SU-DHL-6 (cell line): ENCODE measurements around the gene KHDC3L.

Experiments
- H2AFZ ChIP-seq: fragments of 200-600 bp; sonication (generic); 2 replicates; pipeline ENCODE4 v1.6.1; 2014; ENCODE audit warnings: low read depth, mild to moderate bottlenecking, moderate library complexity, mixed read lengths, antibody characterized with exemption, low read length; ENCODE audit not compliant: severe bottlenecking
- H3F3A ChIP-seq: fragments of 200-600 bp; shearing (Covaris generic); 2 replicates; pipeline ENCODE4 v1.6.0; 2016; ENCODE audit warnings: antibody characterized with exemption, mild to moderate bottlenecking; ENCODE audit not compliant: insufficient read depth
- H3K27ac ChIP-seq: fragments of 200-600 bp; sonication (generic); 2 replicates; pipeline ENCODE4 v1.5.1; 2016; ENCODE audit warnings: low read depth, mild to moderate bottlenecking, low read length, moderate library complexity, mixed read lengths
- H3K27me3 ChIP-seq: fragments of 200-600 bp; sonication (generic), shearing (Covaris generic); 2 replicates; pipeline ENCODE4 v1.6.0; 2014; ENCODE audit warnings: mild to moderate bottlenecking, low read length
- H3K36me3 ChIP-seq: fragments of 200-600 bp; sonication (generic); 2 replicates; pipeline ENCODE4 v1.6.1; 2014; ENCODE audit warnings: mild to moderate bottlenecking, low read length, mixed read lengths
- H3K4me2 ChIP-seq: fragments of 300-600, 200-600 bp; shearing (Covaris generic), sonication (generic); 2 replicates; pipeline ENCODE4 v1.6.0; 2014; ENCODE audit warnings: low read length, low read depth, mild to moderate bottlenecking; ENCODE audit not compliant: poor library complexity, severe bottlenecking
- H3K4me3 ChIP-seq: fragments of 200-600 bp; sonication (generic); 2 replicates; pipeline ENCODE4 v1.5.1; 2014; ENCODE audit warnings: antibody characterized with exemption, low read length, mild to moderate bottlenecking, mixed read lengths; ENCODE audit not compliant: insufficient read depth, poor library complexity, severe bottlenecking
- H3K79me2 ChIP-seq: fragments of 200-600 bp; sonication (generic); 2 replicates; pipeline ENCODE4 v1.6.1; 2014; ENCODE audit warnings: mild to moderate bottlenecking, low read length, moderate library complexity; ENCODE audit not compliant: insufficient read depth
- H3K9ac ChIP-seq: fragments of 200-600 bp; sonication (generic); 2 replicates; pipeline ENCODE4 v1.7.0; 2014; ENCODE audit warnings: mild to moderate bottlenecking, low read length
- H3K9me2 ChIP-seq: fragments of 200-600 bp; sonication (generic); replicated peaks from 2 replicates; pipeline ENCODE4 v1.6.1; 2014; ENCODE audit warnings: low read length; ENCODE audit not compliant: insufficient read depth
- H3K9me3 ChIP-seq: fragments of 200-600 bp; sonication (generic); 2 replicates; pipeline ENCODE4 v1.6.1; 2014; ENCODE audit warnings: low read length, mixed read lengths; ENCODE audit not compliant: insufficient read depth
- H4K20me1 ChIP-seq: fragments of 200-600 bp; sonication (generic); 2 replicates; pipeline ENCODE4 v1.6.1; 2014; ENCODE audit warnings: low read depth, mild to moderate bottlenecking, antibody characterized with exemption, low read length, moderate library complexity, mixed read lengths
- CTCF ChIP-seq: fragments of 200-600 bp; sonication (generic); IDR thresholded peaks from one replicate; pipeline ENCODE4 v1.5.1; 2017; ENCODE audit warnings: antibody characterized with exemption, mild to moderate bottlenecking, low read length, moderate library complexity; ENCODE audit not compliant: insufficient read depth, poor library complexity, severe bottlenecking
- EZH2phosphoT487 ChIP-seq: fragments of 200-600 bp; sonication (generic), shearing (Covaris generic); conservative IDR thresholded peaks from 2 replicates; pipeline ENCODE4 v1.6.1; 2018; ENCODE audit warnings: mild to moderate bottlenecking, antibody characterized with exemption, low read length, moderate library complexity, mixed read lengths

The KHDC3L gene

GRCh38 chr6:73353636-73354593 is 8.5 kb upstream of the KHDC3L start, which contains the start of gene DPPA5:
DPPA5 (minus strand) TSS chr6:73354276; CDS start chr6:73354225, 51 bp downstream.
- Histone ChIP-seq H3F3A (no peaks in the 10 kb centered on the region), H4K20me1 (no peaks in the 10 kb centered on the region), H3K27ac (no peak within 1 kb of the TSS), H3K9ac (no peak within 1 kb of the TSS), H3K4me2 (no peak within 1 kb of the TSS), H3K4me3 (no peak within 1 kb of the TSS), H2AFZ (no peak within 1 kb of the TSS), H3K27me3 (no peaks in the 10 kb centered on the region), H3K9me2 (no peaks in the 10 kb centered on the region), H3K36me3 (no peaks in the 10 kb centered on the region), H3K9me3 (no peaks in the 10 kb centered on the region), H3K79me2 (no peaks in the 10 kb centered on the region)
- TF ChIP-seq EZH2phosphoT487 (no peak), CTCF (no peak)

- H3K36me3 ChIP-seq, result no peaks in the 10 kb centered on the region
- no peaks in the 10 kb centered on the region for H3K9me3 ChIP-seq
- no peak for TF ChIP-seq EZH2phosphoT487
- no peak for TF ChIP-seq CTCF
- H3K27ac ChIP-seq, result no peak overlapping the region
- H4K20me1 ChIP-seq, result no peaks in the 10 kb centered on the region
- no peak overlapping the region for H3K4me3 ChIP-seq
- H2AFZ ChIP-seq, result no peak overlapping the region
- H3F3A ChIP-seq, result no peaks in the 10 kb centered on the region
- H3K79me2 ChIP-seq, result no peaks in the 10 kb centered on the region
- H3K27me3 ChIP-seq, result no peaks in the 10 kb centered on the region
- no peak overlapping the region for H3K9ac ChIP-seq
- no peak overlapping the region for H3K4me2 ChIP-seq
- H3K9me2 ChIP-seq, result no peaks in the 10 kb centered on the region
Observed at GRCh38 chr6:73362869-73363536, 545 bp downstream of the KHDC3L start.

- no peak overlapping the region for H3K9ac ChIP-seq
- H3K4me2 ChIP-seq, result no peak overlapping the region
- no peak overlapping the region for H3K27ac ChIP-seq
- H3K36me3 ChIP-seq, result no peaks in the 10 kb centered on the region
- no peak overlapping the region for H2AFZ ChIP-seq
- no peak overlapping the region for H3K4me3 ChIP-seq
- no peaks in the 10 kb centered on the region for H3K27me3 ChIP-seq
- H3K79me2 ChIP-seq, result no peaks in the 10 kb centered on the region
- no peaks in the 10 kb centered on the region for H3F3A ChIP-seq
- no peaks in the 10 kb centered on the region for H3K9me3 ChIP-seq
- no peaks in the 10 kb centered on the region for H4K20me1 ChIP-seq
- H3K9me2 ChIP-seq, result no peaks in the 10 kb centered on the region
- TF ChIP-seq CTCF (no peak), EZH2phosphoT487 (no peak)
Observed at GRCh38 chr6:73363537-73363875, 1.0 kb downstream of the KHDC3L start.
